ENCODE results near the gene CRYBG3. TPM values are rescaled to one million over a fixed set of nuclear protein-coding genes. Genes with fewer than 3 reads are reported as not detected.
A peak's percentile ranks its signal among the peaks of the same experiment; 100 is the strongest.

CRYBG3 gene
- total and polyA plus RNA-seq, 2 donors (not counting 1 experiment from before 2014, with no cell fraction given), result 8.7 to 29.9 TPM

- Histone ChIP-seq H3K4me2 (ENCODE audit: extremely low read depth, insufficient read depth, low read length) (no peak overlapping the region), H3K27ac (ENCODE audit: insufficient read depth, low read length) (no peak overlapping the region), H3K27me3 (ENCODE audit: control insufficient read depth, insufficient read depth, low read length) (peaks cover 3% of the 10 kb centered on the region), H3K79me2 (ENCODE audit: control insufficient read depth, insufficient read depth, low read length) (no peaks in the 10 kb centered on the region), H3K9me3 (ENCODE audit: control insufficient read depth, insufficient read depth, low read depth, low read length) (no peaks in the 10 kb centered on the region), H3K36me3 (ENCODE audit: control insufficient read depth, insufficient read depth, low read length) (no peaks in the 10 kb centered on the region), H3K4me1 (ENCODE audit: control insufficient read depth, extremely low read depth, insufficient read depth, low read length) (no peaks in the 10 kb centered on the region), H3K4me3 (replicated peaks in 1 of 4; ENCODE audit: control extremely low read depth in 1 of 4, insufficient read depth in 1 of 4, low read depth in 3 of 4, low read length in 4 of 4) (no peak overlapping the region), H4K20me1 (ENCODE audit: control insufficient read depth, extremely low read depth, insufficient read depth, low read length) (no peaks in the 10 kb centered on the region), H3K9ac (ENCODE audit: insufficient read depth, low read length) (no peak overlapping the region), H2AFZ (ENCODE audit: low read length) (no peak overlapping the region)
- DNase-seq (ENCODE audit: low read depth in 2 of 2), result no peak
- TF ChIP-seq CTCF (conservative IDR thresholded peaks at IDR 0.05 in 1 of 2, IDR thresholded peaks at IDR 0.05 in 1 of 2; ENCODE audit: low read depth in 1 of 2, low read length in 2 of 2) (no peak), EZH2 (IDR thresholded peaks at IDR 0.05; ENCODE audit: low read length, missing control alignments) (no peak)
Observed at GRCh38 chr3:97990624-97991292, 168.9 kb downstream of the CRYBG3 start.

- no peaks in the 10 kb centered on the region for H3K9me3 ChIP-seq (ENCODE audit: control insufficient read depth, insufficient read depth, low read depth, low read length)
- H4K20me1 ChIP-seq (ENCODE audit: control insufficient read depth, extremely low read depth, insufficient read depth, low read length), result no peaks in the 10 kb centered on the region
- DNase-seq (ENCODE audit: low read depth in 2 of 2), result no peak
- peaks cover 3% of the 10 kb centered on the region for H3K27me3 ChIP-seq (ENCODE audit: control insufficient read depth, insufficient read depth, low read length)
- no peaks in the 10 kb centered on the region for H3K36me3 ChIP-seq (ENCODE audit: control insufficient read depth, insufficient read depth, low read length)
- TF ChIP-seq EZH2 (IDR thresholded peaks at IDR 0.05; ENCODE audit: low read length, missing control alignments), result no peak
- no peak for TF ChIP-seq CTCF (conservative IDR thresholded peaks at IDR 0.05 in 1 of 2, IDR thresholded peaks at IDR 0.05 in 1 of 2; ENCODE audit: low read depth in 1 of 2, low read length in 2 of 2)
- peak overlapping the region; percentile 8 for H2AFZ ChIP-seq (ENCODE audit: low read length)
- no peak overlapping the region for H3K27ac ChIP-seq (ENCODE audit: insufficient read depth, low read length)
- H3K4me3 ChIP-seq (replicated peaks in 1 of 4; ENCODE audit: control extremely low read depth in 1 of 4, insufficient read depth in 1 of 4, low read depth in 3 of 4, low read length in 4 of 4), result peak overlapping the region in 1 of 4 experiments; percentile 6
- H3K4me2 ChIP-seq (ENCODE audit: extremely low read depth, insufficient read depth, low read length), result peak overlapping the region; percentile 29
- H3K79me2 ChIP-seq (ENCODE audit: control insufficient read depth, insufficient read depth, low read length), result no peaks in the 10 kb centered on the region
- no peak overlapping the region for H3K9ac ChIP-seq (ENCODE audit: insufficient read depth, low read length)
- H3K4me1 ChIP-seq (ENCODE audit: control insufficient read depth, extremely low read depth, insufficient read depth, low read length), result no peaks in the 10 kb centered on the region
Observed at GRCh38 chr3:97991293-97991682, 169.5 kb downstream of the CRYBG3 start.

- Histone ChIP-seq H3K4me2 (ENCODE audit: extremely low read depth, insufficient read depth, low read length) (no peak overlapping the region), H3K36me3 (ENCODE audit: control insufficient read depth, insufficient read depth, low read length) (no peaks in the 10 kb centered on the region), H4K20me1 (ENCODE audit: control insufficient read depth, extremely low read depth, insufficient read depth, low read length) (no peaks in the 10 kb centered on the region), H3K79me2 (ENCODE audit: control insufficient read depth, insufficient read depth, low read length) (no peaks in the 10 kb centered on the region), H2AFZ (ENCODE audit: low read length) (no peak overlapping the region), H3K27ac (ENCODE audit: insufficient read depth, low read length) (no peak overlapping the region), H3K9ac (ENCODE audit: insufficient read depth, low read length) (no peak overlapping the region), H3K4me1 (ENCODE audit: control insufficient read depth, extremely low read depth, insufficient read depth, low read length) (no peaks in the 10 kb centered on the region), H3K9me3 (ENCODE audit: control insufficient read depth, insufficient read depth, low read depth, low read length) (no peaks in the 10 kb centered on the region), H3K27me3 (ENCODE audit: control insufficient read depth, insufficient read depth, low read length) (peaks cover 3% of the 10 kb centered on the region), H3K4me3 (replicated peaks in 1 of 4; ENCODE audit: control extremely low read depth in 1 of 4, insufficient read depth in 1 of 4, low read depth in 3 of 4, low read length in 4 of 4) (no peak overlapping the region)
- TF ChIP-seq CTCF (conservative IDR thresholded peaks at IDR 0.05 in 1 of 2, IDR thresholded peaks at IDR 0.05 in 1 of 2; ENCODE audit: low read depth in 1 of 2, low read length in 2 of 2), result no peak
- no peak for TF ChIP-seq EZH2 (IDR thresholded peaks at IDR 0.05; ENCODE audit: low read length, missing control alignments)
- DNase-seq (ENCODE audit: low read depth in 2 of 2), result no peak
Observed at GRCh38 chr3:97992547-97993173, 170.8 kb downstream of the CRYBG3 start.

Data from fibroblast of lung (primary cell).